Measurements from ENCODE around the gene OR52E2.

GRCh38 chr11:5043380-5043779 is 16.0 kb downstream of the OR52E2 start:
- no peak for TF ChIP-seq POLR2A (IDR thresholded peaks at IDR 0.05; ENCODE audit: extremely low read depth, insufficient read length)
- TF ChIP-seq, protein P1, sequence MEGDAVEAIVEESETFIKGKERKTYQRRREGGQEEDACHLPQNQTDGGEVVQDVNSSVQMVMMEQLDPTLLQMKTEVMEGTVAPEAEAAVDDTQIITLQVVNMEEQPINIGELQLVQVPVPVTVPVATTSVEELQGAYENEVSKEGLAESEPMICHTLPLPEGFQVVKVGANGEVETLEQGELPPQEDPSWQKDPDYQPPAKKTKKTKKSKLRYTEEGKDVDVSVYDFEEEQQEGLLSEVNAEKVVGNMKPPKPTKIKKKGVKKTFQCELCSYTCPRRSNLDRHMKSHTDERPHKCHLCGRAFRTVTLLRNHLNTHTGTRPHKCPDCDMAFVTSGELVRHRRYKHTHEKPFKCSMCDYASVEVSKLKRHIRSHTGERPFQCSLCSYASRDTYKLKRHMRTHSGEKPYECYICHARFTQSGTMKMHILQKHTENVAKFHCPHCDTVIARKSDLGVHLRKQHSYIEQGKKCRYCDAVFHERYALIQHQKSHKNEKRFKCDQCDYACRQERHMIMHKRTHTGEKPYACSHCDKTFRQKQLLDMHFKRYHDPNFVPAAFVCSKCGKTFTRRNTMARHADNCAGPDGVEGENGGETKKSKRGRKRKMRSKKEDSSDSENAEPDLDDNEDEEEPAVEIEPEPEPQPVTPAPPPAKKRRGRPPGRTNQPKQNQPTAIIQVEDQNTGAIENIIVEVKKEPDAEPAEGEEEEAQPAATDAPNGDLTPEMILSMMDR (IDR thresholded peaks at IDR 0.05; ENCODE audit: low read depth, low read length): no peak
- no peak for TF ChIP-seq MAX (IDR thresholded peaks at IDR 0.05; ENCODE audit: low read depth, low read length)
- TF ChIP-seq MYC (IDR thresholded peaks at IDR 0.05; ENCODE audit: low read depth, low read length): no peak

Data from NB4 (cell line).